ENCODE results near the gene UVRAG. TPM values are rescaled to one million over a fixed set of nuclear protein-coding genes. Genes with fewer than 3 reads are reported as not detected.

Gene UVRAG
- total and polyA plus RNA-seq, 2 of the 13 experiments (the other 11 are each of a cell fraction or from before 2014, with no cell fraction given), result 9.7 to 17.3 TPM

- TF ChIP-seq ZNF597 (CRISPR knock-in tag; IDR thresholded peaks at IDR 0.05) (no peak), PRDM15 (CRISPR knock-in tag; IDR thresholded peaks at IDR 0.05) (peak; percentile 45), SIN3B (IDR thresholded peaks at IDR 0.05; ENCODE audit: low read length) (no peak), ELF1 (CRISPR knock-in tag; IDR thresholded peaks at IDR 0.05) (no peak), THRA (CRISPR knock-in tag; IDR thresholded peaks at IDR 0.05; ENCODE audit: borderline replicate concordance) (no peak), MXD1 (CRISPR knock-in tag; IDR thresholded peaks at IDR 0.05) (peak; percentile 40; the same call in 1 of the 2 replicates), CHCHD3 (CRISPR knock-in tag; IDR thresholded peaks at IDR 0.05) (no peak), CHD2 (IDR thresholded peaks at IDR 0.05; ENCODE audit: low read depth, low read length) (no peak), BHLHE40 (IDR thresholded peaks at IDR 0.05; ENCODE audit: low read length) (peak; percentile 94), NBN (conservative IDR thresholded peaks at IDR 0.05) (no peak), ZNF503 (CRISPR knock-in tag; IDR thresholded peaks at IDR 0.05) (peak; percentile 76; the same call in 1 of the 2 replicates), ZNF747 (CRISPR knock-in tag; IDR thresholded peaks at IDR 0.05; ENCODE audit: borderline replicate concordance) (peak; percentile 57; the same call in 1 of the 2 replicates), NCOA1 (CRISPR knock-in tag; IDR thresholded peaks at IDR 0.05) (0 out of 2 replicates have a peak, but pooled peaks have one; percentile 41), HES4 (CRISPR knock-in tag; IDR thresholded peaks at IDR 0.05; ENCODE audit: borderline replicate concordance) (peak; percentile 59; the same call in 1 of the 2 replicates), SAP130 (CRISPR knock-in tag; IDR thresholded peaks at IDR 0.05; ENCODE audit: low read depth) (peak; percentile 78), GATAD2A (CRISPR knock-in tag; IDR thresholded peaks at IDR 0.05) (peak; percentile 38; the same call in 1 of the 2 replicates), ZNF564 (CRISPR knock-in tag; IDR thresholded peaks at IDR 0.05) (peak; percentile 92), MAF1 (CRISPR knock-in tag; IDR thresholded peaks at IDR 0.05; ENCODE audit: borderline replicate concordance) (0 out of 2 replicates have a peak, but pooled peaks have one; percentile 54), HMGA1 (CRISPR knock-in tag; conservative IDR thresholded peaks at IDR 0.05) (no peak), FOXA3 (CRISPR knock-in tag; IDR thresholded peaks at IDR 0.05) (peak; percentile 14; the same call in 1 of the 2 replicates)
Observed at GRCh38 chr11:75768112-75768908, 46.7 kb upstream of the UVRAG start, which contains the start of gene DGAT2 (continued).

All from HepG2 (cell line).